Measurements from ENCODE around the gene BICD1. TPM values are rescaled to one million over a fixed set of nuclear protein-coding genes. Genes with fewer than 3 reads are reported as not detected.

Gene BICD1
- total and polyA plus RNA-seq, 2 donors (not counting 3 experiments of a cell fraction or from before 2014, with no cell fraction given) = 12.2 to 51.0 TPM

DNA sequence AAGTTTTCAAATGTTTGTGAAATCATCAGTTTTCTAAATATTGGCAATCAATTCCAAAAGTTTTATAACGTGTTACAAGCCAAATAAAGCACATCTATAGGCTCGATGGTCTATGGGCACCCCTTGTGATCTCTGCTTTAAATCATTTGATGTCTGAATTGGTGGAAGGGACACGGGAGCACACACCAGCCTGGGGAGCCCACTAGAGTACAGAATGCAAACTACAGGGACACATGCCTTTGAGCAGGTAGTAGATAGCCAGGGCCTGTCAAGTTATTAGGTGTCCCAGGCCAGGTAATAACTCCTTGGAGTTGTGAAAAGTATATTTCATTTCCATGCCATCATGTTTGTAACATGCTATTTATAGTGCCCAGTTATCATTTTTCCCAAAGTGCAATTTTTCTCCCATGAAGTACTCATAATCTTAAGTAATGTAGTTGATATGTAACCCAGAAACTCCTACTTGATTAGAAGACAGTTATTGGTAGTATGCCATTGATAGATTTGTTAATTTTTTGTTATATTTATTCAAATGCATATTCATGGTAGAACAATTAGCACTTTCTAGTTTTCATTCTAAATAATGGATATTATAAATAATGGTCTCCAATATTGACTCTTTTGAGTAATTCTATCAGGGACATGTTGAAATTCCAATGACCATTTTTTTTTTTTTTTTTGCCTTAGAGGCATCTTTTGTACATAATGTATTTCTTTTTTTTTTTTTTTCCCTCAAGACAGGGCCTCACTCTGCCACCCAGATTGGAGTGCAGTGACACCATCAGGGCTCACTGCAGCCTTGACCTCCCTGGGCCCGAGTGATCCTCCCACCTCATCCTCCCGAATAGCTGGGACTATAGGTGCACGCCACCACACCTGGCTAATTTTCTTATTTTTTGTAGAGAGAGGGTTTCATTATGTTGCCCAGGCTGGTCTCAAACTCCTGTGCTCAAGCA is 195.8 kb downstream of the BICD1 start:
- no peak overlapping the region for H3K4me2 ChIP-seq (ENCODE audit: insufficient read depth, low read length)
- H3K9ac ChIP-seq (replicated peaks; ENCODE audit: extremely low read depth, insufficient read depth, low read length) = no peak overlapping the region
- CTCF ChIA-PET = interaction anchor here (1.2 to 1.9 kb wide), 2 partner anchors 242 to 649 kb away, joined by 6 to 16 read pairs; no protein-coding TSS in a partner anchor
- H4K20me1 ChIP-seq (replicated peaks; ENCODE audit: control insufficient read depth, extremely low read depth, insufficient read depth, low read length) = no peaks in the 10 kb centered on the region
- intact Hi-C loops (cut with micrococcal nuclease) (loop anchor here (1.0 to 5.0 kb wide), 5 partner anchors 40 to 900 kb away; partner anchors contain the start of gene ETFBKMT), dilution Hi-C loops (cut with MboI; ENCODE audit: extremely low pct_ligation_motif_present, low sequenced_read_pairs) (no loop called here)
- TF ChIP-seq FOS (IDR thresholded peaks at IDR 0.05; ENCODE audit: borderline replicate concordance, insufficient read depth, low read length) = no peak
- TF ChIP-seq POLR2AphosphoS5 (IDR thresholded peaks at IDR 0.05; ENCODE audit: insufficient read depth, low read depth, low read length) = no peak
- TF ChIP-seq, protein P1, sequence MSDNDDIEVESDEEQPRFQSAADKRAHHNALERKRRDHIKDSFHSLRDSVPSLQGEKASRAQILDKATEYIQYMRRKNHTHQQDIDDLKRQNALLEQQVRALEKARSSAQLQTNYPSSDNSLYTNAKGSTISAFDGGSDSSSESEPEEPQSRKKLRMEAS (IDR thresholded peaks at IDR 0.05; ENCODE audit: insufficient read depth, insufficient read length) = no peak
- TF ChIP-seq EZH2 (IDR thresholded peaks at IDR 0.05; ENCODE audit: borderline replicate concordance, low read depth, low read length, severe bottlenecking) = no peak
- no peak for TF ChIP-seq MYC (IDR thresholded peaks at IDR 0.05; ENCODE audit: low read depth, low read length)
- TF ChIP-seq POLR2A (IDR thresholded peaks at IDR 0.05; ENCODE audit: low read depth, low read length) = no peak
- no peak for TF ChIP-seq GATA2 (IDR thresholded peaks at IDR 0.05; ENCODE audit: insufficient read depth, insufficient read length, low read depth, low read length)
- TF ChIP-seq, protein P2, sequence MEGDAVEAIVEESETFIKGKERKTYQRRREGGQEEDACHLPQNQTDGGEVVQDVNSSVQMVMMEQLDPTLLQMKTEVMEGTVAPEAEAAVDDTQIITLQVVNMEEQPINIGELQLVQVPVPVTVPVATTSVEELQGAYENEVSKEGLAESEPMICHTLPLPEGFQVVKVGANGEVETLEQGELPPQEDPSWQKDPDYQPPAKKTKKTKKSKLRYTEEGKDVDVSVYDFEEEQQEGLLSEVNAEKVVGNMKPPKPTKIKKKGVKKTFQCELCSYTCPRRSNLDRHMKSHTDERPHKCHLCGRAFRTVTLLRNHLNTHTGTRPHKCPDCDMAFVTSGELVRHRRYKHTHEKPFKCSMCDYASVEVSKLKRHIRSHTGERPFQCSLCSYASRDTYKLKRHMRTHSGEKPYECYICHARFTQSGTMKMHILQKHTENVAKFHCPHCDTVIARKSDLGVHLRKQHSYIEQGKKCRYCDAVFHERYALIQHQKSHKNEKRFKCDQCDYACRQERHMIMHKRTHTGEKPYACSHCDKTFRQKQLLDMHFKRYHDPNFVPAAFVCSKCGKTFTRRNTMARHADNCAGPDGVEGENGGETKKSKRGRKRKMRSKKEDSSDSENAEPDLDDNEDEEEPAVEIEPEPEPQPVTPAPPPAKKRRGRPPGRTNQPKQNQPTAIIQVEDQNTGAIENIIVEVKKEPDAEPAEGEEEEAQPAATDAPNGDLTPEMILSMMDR (IDR thresholded peaks at IDR 0.05; ENCODE audit: extremely low read depth in 1 of 2, insufficient read depth in 1 of 2, low read depth in 1 of 2, low read length in 2 of 2) = peak; percentile 58 to 61
- TF ChIP-seq JUN (IDR thresholded peaks at IDR 0.05; ENCODE audit: borderline replicate concordance, insufficient read depth, insufficient read length, low read depth) = no peak
- H3K4me3 ChIP-seq (replicated peaks in 1 of 3; ENCODE audit: insufficient read depth in 1 of 3, low read depth in 1 of 3, low read length in 3 of 3) = no peak overlapping the region
- DNase-seq (ENCODE audit: low read depth, low spot score) (peak; percentile 56), FAIRE-seq (no peak)
- no peaks in the 10 kb centered on the region for H3K27me3 ChIP-seq (ENCODE audit: control insufficient read depth in 2 of 2, insufficient read depth in 2 of 2, low read length in 2 of 2)
- no peak overlapping the region for H3K27ac ChIP-seq (ENCODE audit: insufficient read depth, low read depth, low read length)
- no TSS peak for BruUV-seq (replicated peaks)
- H3K79me2 ChIP-seq (ENCODE audit: control insufficient read depth, insufficient read depth, low read length) = no peaks in the 10 kb centered on the region
- no peaks in the 10 kb centered on the region for H3K9me1 ChIP-seq (replicated peaks; ENCODE audit: control insufficient read depth, extremely low read depth, insufficient read depth, low read length)
- peaks cover 2 to 4% of the 10 kb centered on the region in 2 experiments for H3K36me3 ChIP-seq (ENCODE audit: control insufficient read depth in 2 of 2, extremely low read depth in 1 of 2, insufficient read depth in 2 of 2, low read length in 2 of 2)
- no peak overlapping the region for H2AFZ ChIP-seq (ENCODE audit: low read depth, low read length)
- no peaks in the 10 kb centered on the region for H3K4me1 ChIP-seq (ENCODE audit: control insufficient read depth, extremely low read depth, insufficient read depth, low read length)
- POLR2A ChIA-PET = no interaction called here
- no peaks in the 10 kb centered on the region for H3K9me3 ChIP-seq (replicated peaks; ENCODE audit: control insufficient read depth, insufficient read depth, low read length)
